Measurements from ENCODE around the gene WFDC1.

Gene WFDC1

GRCh38 chr16:84303516-84303915 lies 8.8 kb downstream of the WFDC1 start:
- DNase-seq, result no peak

- DNase-seq, result no peak
Observed at GRCh38 chr16:84306564-84306963, 11.9 kb downstream of the WFDC1 start.

GRCh38 chr16:84307209-84307954 lies 12.7 kb downstream of the WFDC1 start:
- DNase-seq, result no peak

GRCh38 chr16:84308120-84308519 lies 13.4 kb downstream of the WFDC1 start:
- DNase-seq, result no peak

- DNase-seq, result no peak
Observed at GRCh38 chr16:84310642-84311041, 16.0 kb downstream of the WFDC1 start.

GRCh38 chr16:84312783-84313382 lies 18.2 kb downstream of the WFDC1 start:
- no peak for DNase-seq

- no peak for DNase-seq
Observed at GRCh38 chr16:84313921-84314320, 19.2 kb downstream of the WFDC1 start.

- DNase-seq, result no peak
Observed at GRCh38 chr16:84314373-84314772, 19.7 kb downstream of the WFDC1 start.

- no peak for DNase-seq
Observed at GRCh38 chr16:84314814-84315213, 20.1 kb downstream of the WFDC1 start.

- no peak for DNase-seq
Observed at GRCh38 chr16:84315422-84315821, 20.7 kb downstream of the WFDC1 start.

- no peak for DNase-seq
Observed at GRCh38 chr16:84318091-84318975, 23.7 kb downstream of the WFDC1 start.

GRCh38 chr16:84319146-84319760 lies 24.6 kb downstream of the WFDC1 start:
- no peak for DNase-seq

GRCh38 chr16:84320511-84320910 lies 25.8 kb downstream of the WFDC1 start:
- no peak for DNase-seq

GRCh38 chr16:84321932-84322331 lies 27.3 kb downstream of the WFDC1 start:
- no peak for DNase-seq

- DNase-seq, result no peak
Observed at GRCh38 chr16:84322749-84323148, 28.1 kb downstream of the WFDC1 start.

- no peak for DNase-seq
Observed at GRCh38 chr16:84323606-84324005, 28.9 kb downstream of the WFDC1 start.

- no peak for DNase-seq
Observed at GRCh38 chr16:84324434-84325262, 30.0 kb downstream of the WFDC1 start.

GRCh38 chr16:84326545-84326944 lies 31.9 kb downstream of the WFDC1 start:
- no peak for DNase-seq

GRCh38 chr16:84327926-84328505 lies 33.3 kb downstream of the WFDC1 start:
- no peak for DNase-seq

GRCh38 chr16:84329016-84329415 lies 34.3 kb downstream of the WFDC1 start:
- no peak for DNase-seq

- no peak for DNase-seq
Observed at GRCh38 chr16:84329843-84330684, 35.4 kb downstream of the WFDC1 start.
